Activated naive CD4-positive, alpha-beta T cell treated with anti-CD3 and anti-CD28 coated beads, Interleukin-2, amount 50 U/mL, for 16 hours (primary cell): ENCODE results near the gene HMOX2.

ENCODE experiments used
- DNase-seq: peaks from one replicate; pipeline ENCODE4 v3.0.0-alpha.2; 2020

Gene HMOX2, protein sequence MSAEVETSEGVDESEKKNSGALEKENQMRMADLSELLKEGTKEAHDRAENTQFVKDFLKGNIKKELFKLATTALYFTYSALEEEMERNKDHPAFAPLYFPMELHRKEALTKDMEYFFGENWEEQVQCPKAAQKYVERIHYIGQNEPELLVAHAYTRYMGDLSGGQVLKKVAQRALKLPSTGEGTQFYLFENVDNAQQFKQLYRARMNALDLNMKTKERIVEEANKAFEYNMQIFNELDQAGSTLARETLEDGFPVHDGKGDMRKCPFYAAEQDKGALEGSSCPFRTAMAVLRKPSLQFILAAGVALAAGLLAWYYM

DNA sequence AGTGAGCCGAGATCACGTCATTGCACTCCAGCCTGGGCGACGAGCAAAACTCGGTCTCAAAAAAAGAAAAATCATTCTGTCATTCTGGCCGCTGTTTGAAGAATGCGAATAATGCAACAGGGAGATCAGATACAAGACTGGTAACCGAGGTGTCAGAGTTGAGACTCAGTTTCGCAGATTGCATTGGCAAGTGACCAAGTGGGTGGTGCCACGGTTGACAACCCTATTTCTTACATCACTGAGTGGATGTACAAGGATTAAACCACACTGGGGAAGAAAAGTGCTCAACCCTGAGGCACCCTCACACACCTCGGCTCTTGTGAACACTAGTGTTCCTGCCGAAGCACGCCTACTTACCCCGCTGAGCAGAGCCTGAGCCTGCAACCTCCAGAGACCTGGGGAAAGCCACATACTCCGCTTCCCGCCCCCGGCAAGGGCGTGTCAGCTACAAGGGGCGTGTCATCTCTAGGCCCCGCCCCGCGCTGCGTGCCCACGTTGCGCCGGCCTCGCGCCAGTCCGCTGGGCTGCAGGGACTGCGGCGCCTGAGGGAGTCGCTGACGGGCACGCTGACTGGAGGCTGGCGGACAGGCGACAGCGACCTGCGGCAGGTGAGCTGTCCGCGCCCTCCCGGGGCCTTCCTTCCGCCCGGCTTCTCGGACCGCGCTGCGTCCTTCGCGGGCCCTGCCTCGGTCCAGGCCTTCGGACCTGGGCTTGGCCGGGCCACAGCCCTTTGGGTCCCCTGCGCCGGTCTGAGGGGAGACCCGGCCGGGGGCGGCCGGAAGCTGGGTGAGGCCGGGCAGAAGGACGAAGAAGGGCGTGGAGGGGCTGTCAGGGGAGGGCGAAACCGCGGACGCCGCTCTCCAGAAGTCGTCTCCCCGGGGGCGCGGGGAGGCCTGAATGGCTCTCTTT, at the start of gene HMOX2:
TSS of gene HMOX2 (plus strand) at position 519 of the 909 bp plus-strand sequence. CDS start 29,127 bp downstream, outside the sequence.
- peak; percentile 92 for DNase-seq

DNA sequence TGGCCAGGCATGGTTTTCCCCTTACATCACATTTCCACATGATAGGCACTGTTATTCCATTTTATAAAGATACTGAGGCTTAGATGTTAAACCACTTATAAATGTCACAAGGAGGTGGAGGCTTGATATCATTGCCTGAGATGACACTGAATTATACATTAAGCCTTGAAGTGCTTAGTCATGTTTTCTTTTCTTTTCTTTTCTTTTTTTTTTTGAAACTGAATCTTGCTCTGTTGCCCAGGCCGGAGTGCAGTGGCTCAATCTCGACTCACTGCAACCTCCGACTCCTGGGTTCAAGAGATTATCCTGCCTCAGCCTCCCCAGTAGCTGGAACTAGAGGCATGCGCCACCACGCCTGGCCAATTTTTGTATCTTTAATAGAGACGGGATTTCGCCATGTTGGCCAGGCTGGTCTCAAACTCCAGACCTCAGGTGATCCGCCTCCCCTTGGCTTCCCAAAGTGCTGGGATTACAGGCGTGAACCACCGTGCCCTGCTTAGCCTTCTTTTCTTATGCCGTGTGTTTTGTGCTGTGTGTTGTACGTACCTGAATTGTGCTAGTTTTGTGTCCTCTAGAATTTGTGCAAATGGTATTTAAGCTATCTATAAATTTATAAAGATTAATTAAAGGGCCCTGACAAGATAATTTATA, 49.4 kb upstream of the HMOX2 start:
- no peak for DNase-seq

DNA sequence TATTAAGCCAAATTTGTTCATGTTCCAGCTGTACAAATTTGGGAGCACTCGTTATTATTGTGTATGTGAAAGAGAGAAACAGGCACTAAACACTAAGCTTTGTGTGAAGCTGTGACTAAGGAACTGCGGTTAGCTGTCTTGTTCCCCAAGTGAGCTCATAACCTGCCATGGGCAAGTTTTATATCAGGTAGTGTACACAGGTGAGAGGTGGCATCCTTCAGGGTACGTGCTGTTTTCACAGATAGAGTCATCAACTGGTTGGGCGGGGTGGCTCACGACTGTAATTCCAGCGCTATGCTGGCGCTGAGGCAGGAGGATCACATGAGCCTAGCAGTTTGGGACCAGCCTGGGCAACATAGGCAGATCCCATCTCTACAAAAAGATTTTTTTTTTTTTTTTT, 47.7 kb upstream of the HMOX2 start:
- no peak for DNase-seq

- no peak for DNase-seq
Observed at GRCh38 chr16:4431023-4431422, 45.2 kb upstream of the HMOX2 start.

- no peak for DNase-seq
Observed at GRCh38 chr16:4433228-4433627, 43.0 kb upstream of the HMOX2 start.

DNA sequence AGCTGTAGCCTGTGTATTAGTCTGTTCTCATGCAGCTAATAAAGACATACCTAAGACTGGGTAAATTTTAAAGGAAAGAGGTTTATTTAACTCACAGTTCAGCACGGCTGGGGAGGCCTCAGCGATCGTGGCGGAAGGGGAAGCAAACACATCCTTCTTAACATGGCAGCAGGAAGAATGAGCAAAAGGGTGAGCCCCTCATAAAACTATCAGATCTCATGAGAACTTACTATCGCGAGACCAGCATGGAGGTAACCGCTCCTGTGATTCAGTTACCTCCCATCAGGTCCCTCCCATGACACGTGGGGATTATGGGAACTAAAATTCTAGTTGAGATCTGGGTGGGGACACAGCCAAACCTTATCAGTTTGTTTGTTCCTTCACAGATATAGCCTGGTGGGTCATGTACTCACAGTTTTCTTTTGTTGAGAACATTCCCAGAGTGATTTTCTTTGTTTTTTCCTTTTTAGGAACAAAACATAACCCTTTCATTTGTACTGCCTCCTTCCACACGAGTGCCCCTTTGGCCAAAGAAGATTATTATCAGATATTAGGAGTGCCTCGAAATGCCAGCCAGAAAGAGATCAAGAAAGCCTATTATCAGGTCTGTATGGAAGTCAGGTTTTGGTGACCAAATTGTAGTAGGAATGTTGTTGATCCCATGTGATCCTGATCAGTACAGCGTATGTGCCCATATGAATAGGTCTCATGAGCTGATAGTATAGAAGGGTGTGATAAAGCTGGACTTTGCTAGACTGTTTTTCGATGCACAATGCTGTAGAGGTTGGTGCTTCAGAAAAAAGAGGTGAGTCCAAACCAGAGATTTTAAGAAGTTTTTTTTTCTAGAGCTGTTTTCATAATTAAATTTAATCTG, 42.0 kb upstream of the HMOX2 start:
- DNase-seq, result no peak

DNA sequence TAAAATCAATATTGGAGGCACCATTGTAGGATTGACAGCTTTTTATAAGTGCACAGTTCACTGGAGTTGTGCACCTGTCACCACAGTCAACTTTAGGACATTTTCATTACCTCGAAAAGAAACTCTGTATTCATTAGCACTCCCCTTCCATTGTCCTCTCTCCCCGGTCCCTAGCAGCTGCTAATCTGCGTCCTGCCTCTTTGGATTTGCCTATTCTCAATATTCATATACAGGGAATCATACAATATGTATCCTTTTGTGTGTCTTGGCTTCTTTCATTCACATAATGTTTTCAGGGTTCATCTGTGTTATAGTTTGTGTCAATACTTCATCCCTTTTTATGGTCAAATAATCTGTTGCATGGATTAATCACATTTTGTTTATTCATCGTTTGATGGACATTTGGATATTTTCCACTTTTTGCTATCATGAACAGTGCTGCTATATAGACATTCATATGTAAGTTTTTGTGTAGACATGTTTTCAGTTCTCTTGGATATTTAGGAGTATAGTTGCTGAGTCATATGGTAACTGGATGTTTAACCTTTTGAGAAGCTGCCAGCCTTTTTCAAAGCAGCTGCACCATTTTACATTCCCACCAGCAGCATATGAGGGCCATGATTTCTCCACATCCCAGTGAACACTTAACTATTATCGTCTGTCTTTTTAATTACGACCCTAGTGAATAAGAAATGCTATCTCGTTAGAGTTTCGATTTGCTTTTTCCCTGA, 40.7 kb upstream of the HMOX2 start:
- no peak for DNase-seq

DNA sequence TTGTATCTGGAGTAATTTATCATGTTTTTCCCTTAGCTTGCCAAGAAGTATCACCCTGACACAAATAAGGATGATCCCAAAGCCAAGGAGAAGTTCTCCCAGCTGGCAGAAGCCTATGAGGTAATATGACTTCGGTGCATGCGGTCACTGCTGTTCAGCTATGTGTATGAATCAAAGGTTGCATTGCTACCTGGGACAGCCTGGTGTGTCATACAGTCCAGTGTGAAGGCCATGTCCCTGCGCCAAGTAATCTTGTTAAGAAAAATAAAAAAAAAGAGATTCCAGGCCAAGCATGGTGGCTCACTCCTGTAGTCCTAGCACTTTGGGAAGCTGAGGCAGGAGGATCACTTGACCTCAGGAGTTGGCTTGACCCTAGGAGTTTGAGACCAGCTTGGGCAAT, 38.8 kb upstream of the HMOX2 start:
- DNase-seq, result no peak

DNA sequence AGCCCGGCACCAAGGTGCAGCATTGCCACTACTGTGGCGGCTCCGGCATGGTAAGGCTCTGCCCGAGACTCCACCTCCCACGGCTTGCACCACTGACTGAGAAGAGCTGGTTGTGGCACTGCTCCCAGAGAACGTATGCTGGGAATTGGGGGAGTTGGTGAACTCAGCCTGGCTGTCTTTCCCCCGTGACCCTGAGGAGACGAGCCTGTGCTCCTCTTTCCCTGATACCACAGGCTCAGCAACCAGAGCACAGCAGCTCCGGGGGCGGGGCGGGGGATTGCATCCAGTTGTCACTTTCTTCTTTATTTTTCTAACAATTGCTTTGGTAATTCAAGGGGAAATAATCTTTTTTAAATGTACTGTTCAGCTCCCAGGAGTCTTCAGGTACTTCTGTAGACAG, 33.8 kb upstream of the HMOX2 start:
- DNase-seq, result no peak

DNA sequence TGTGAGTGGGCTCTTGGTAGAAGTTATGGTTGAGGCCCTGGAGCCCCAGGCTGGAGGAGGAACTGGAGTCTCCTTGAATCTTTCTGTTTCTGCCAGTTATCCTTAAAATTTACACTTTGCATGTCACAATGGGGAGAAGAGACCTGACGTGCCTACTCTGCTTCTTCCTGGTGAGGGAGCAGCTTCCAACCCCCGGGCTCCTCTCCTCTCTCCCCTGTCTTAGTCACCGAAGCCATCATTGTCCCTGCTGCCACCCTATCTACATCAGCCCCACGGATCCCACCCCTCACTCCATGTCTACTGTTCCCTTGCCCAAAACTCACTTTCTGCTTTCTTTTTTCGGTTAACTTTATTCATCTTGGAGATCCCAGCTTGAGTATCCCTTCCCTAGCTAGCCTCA, 32.9 kb upstream of the HMOX2 start:
- no peak for DNase-seq

GRCh38 chr16:4443986-4444385, 32.2 kb upstream of the HMOX2 start:
- no peak for DNase-seq

DNA sequence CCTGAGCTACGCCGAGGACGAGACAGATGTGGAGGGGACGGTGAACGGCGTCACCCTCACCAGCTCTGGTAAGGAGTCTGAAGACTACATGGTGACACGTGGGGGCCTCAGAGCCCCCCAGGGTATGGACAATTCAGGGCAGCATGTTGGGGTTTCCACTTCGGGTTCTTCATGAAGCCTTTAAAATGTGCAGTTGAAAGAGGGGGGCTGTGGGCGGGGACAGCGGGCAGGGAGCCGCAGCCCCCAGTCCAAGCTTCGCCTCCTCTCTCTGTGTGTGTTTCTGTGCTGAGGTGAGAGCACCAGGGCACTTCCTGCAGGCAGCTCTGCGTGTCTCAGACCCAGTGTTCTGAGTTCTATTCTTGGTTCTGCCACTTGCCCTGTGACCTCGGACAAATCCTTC, 25.8 kb upstream of the HMOX2 start:
- no peak for DNase-seq

DNA sequence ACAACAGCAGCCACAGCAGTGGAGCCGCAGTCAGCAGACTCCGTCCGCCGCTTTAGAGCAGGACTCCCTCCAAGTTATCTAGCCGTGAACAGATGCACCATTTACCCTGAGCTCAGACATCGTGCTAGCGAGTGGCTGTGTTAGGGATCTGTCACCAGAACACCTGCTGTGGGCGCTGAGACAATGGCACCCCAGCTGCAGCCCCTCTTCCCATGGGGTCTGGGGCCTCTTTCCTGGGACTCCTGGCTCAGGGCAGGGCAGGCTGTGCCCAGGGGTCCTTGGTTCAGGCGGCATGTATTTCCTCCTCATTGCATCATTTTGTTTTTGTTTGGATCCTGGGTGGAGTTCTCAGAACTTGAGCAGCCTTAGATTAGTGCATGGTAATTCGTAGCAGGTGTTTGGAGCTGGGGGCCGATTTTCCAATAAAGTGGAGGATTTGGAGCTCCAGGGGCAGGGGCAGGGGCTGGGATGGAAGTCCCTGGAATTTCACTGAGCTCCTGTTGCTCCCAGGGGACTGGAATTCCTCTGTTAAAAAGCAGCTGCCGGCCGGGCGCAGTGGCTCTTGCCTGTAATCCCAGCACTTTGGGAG, 25.2 kb upstream of the HMOX2 start:
- no peak for DNase-seq

GRCh38 chr16:4452674-4453073, 23.5 kb upstream of the HMOX2 start:
- no peak for DNase-seq

- no peak for DNase-seq
Observed at GRCh38 chr16:4454623-4455022, 21.6 kb upstream of the HMOX2 start.

- no peak for DNase-seq
Observed at GRCh38 chr16:4455081-4455480, 21.1 kb upstream of the HMOX2 start.

DNA sequence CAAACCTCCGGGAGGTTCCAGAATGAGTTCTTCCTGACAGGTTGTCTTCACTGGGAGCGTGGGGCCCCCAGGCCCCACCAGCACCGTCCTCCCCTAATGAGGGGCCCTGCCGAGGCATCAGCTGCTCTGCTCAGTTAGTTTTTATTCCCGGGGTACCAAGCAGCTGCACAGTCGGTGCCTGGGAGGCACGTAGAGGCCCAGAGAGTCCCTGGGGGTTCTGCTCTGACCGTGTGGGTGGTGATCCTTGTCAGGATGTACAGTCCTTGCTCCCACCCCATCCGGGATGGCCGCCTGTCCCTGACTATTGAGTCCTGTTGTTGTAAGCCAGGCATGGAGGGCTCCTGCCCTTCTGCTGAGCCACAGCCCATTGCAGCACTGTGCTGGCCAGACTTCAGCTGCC, 20.2 kb upstream of the HMOX2 start:
- DNase-seq, result no peak

GRCh38 chr16:4460936-4461249, 15.3 kb upstream of the HMOX2 start:
- no peak for DNase-seq

- no peak for DNase-seq
Observed at GRCh38 chr16:4461250-4462085, 14.7 kb upstream of the HMOX2 start.

GRCh38 chr16:4463522-4464163, 12.6 kb upstream of the HMOX2 start:
- no peak for DNase-seq
